Measurements from ENCODE around the gene DISP3.

Gene DISP3

DNA sequence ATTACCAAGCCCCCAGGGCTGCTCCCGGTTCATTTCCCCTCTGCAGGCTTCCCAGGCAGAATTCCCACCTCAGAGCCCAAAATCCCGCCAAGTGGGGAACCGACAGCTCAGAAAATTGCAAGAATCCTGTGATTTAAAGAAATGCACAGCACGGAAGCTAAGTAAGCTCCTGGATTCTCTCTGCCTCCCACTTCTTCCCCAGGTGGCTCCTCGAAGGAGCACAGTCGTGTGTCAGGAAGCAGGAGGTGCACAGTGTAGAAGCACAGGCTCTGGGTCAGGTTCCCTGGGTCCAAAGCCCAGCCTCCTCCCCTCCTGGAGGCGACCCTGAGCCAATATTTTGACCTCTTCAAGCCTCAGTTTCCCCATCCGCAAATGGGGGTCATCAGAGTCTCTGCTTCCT is 100.6 kb downstream of the DISP3 start:
- TF ChIP-seq GATA2 (IDR thresholded peaks at IDR 0.05; ENCODE audit: low read depth, low read length) (no peak), GATA3 (IDR thresholded peaks at IDR 0.05; ENCODE audit: low read depth, low read length) (no peak)

DNA sequence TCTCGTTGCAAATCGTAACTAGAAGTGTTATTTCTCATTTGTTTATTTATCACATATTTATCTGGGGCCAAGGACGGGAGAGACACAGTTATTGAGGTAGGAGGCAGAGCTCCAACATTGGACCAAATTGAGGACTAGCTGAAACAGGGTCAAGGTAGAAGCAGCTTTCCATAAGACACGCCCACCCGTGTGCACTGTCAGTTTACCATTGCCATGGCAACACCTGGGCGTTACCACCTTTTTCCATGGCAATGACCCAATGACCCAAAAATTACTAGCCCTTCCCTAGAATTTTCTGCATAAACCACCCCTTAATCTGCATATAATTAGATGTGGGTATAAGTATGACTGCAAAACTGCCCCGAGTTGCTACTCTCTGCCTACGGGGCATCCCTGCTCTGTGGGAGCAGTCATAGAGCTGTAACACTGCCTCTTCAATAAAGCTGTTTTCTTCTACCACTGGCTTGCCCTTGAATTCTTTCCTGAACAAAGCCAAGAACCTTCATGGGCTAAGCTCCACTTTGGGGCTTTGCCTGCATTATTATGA is 102.6 kb downstream of the DISP3 start:
- no peak for TF ChIP-seq GATA2 (IDR thresholded peaks at IDR 0.05; ENCODE audit: low read depth, low read length)
- TF ChIP-seq GATA3 (IDR thresholded peaks at IDR 0.05; ENCODE audit: low read depth, low read length): no peak

DNA sequence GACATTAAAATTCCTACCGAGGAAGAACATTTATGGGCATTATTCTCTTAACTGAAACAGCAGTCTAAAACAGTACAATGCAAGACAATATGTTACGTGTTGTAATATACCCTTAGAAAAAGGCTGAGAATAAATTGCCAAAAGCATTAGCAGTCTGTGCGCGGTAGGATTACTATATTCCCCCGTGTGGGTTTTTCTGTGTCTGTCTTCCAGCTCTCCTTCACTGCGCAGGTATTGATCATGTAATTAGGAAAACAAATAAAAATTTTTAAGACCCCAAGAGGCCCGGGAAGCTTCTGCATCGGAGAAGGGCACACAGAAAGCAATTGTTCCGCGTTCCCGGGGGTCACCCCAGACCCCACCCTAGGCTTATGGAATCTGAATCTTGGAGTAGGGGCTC is 106.4 kb downstream of the DISP3 start:
- TF ChIP-seq GATA2 (IDR thresholded peaks at IDR 0.05; ENCODE audit: low read depth, low read length) (no peak), GATA3 (IDR thresholded peaks at IDR 0.05; ENCODE audit: low read depth, low read length) (no peak)

Data from SH-SY5Y (cell line).